ENCODE results near the gene EAF2.
A peak's percentile ranks its signal among the peaks of the same experiment; 100 is the strongest.

EAF2 gene

DNA sequence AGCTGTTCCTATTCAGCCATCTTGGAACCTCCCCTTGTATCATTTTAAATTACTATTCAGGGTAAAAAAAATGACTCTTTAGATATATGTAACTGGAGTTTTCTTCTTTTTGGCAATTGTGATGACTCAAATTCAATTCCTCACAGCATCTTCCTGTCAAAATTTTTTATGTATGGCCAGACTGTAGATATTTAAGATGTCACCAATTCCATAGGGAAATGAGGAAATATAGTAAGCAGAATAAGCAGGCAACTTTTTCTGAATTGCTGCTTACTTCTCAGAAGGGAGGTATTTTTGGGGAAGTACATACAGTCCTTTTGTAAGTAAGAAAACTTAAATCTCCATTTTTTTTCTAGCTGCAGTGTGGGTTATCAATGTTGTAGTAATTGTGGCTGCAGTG is 28.8 kb downstream of the EAF2 start:
- DNase-seq: no peak

DNA sequence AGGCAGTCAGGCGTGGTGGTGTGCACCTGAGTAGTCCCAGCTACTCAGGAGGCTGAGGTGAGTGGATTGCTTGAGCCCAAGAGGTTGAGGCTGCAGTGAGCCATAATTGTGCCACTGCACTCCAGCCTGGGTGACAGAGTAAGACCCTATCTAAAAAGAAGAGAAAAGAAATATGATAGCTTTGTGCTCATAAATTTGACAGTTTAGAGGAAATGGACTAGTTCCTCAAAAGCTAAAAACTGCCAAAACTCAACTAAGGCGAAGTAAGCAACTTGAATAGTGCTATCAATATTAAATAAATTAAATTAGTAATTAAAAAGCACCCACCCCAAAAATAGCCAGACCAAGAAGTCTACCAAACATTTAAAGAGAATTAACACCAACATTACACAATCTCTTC is 34.7 kb downstream of the EAF2 start:
- no peak for DNase-seq

DNA sequence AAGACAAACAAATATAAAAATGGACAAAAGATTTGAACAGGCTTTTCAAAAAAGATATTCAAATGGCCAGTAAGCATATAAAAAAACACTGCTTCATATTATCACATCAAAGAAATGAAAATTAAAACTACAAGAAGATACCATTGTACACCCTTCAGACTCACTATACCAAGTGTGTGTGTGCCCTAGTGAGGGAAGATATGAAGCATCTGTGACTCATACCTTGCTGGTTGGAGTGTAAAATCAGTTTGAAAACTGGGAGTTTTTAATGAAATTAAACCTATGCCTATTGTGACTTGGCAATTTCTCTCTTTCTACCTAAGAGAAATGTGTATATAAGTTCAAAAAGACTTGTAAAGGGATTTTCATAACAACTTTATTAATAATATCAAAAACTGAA is 35.7 kb downstream of the EAF2 start:
- no peak for DNase-seq

DNA sequence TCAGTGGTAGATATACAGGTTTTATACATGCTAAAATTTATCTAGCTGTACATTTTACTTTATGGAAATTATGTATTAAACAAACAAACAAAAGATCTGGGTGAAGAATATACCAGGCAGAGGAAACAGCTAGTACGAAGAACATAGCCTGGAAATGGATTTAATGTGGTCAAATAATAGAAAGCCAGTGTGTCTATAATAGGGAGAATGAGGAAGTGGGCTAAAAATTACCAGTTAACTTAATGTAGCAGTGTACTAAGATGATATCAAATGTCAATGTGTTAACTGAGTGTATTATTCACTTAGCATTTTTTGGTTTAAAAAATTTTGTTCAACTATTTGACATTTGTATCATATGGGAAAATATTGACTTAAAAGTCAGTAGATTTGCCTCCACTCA is 36.4 kb downstream of the EAF2 start:
- DNase-seq: no peak

DNA sequence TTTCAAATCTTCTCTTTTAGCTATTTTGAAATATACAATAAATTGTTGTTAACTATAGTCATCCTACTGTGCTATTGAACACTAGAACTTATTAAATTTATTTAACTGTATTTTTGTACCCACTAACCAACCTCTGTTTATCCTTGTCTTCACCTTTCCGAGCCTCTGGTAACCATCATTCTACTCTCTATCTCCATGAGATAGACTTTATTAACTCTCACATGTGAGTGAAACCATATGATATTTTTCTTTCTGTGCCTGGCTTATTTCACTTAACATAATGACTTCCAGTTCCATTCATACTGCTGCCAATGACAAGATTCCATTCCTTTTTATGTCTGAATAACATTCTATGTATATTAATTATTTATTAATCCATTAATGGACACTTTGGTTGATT is 43.4 kb downstream of the EAF2 start:
- DNase-seq: no peak

DNA sequence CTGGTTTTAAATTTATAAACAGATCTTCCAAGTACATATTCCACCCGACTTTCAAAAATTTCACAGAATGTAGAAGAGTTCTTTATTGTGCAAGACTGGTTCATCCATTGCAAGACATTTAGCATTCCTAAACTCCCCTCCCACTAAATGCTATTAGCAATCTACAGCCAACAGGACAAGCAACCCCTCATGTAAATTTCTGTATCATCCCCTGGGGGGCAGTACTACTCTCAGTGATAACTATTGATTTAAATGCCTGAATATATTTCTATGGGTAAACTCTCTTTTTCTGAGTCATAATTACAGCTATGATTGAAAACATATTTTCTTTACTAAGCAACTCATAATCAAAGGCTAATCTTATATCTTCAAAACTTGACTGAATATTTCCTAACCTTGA is 48.5 kb downstream of the EAF2 start:
- DNase-seq: peak; percentile 23

DNA sequence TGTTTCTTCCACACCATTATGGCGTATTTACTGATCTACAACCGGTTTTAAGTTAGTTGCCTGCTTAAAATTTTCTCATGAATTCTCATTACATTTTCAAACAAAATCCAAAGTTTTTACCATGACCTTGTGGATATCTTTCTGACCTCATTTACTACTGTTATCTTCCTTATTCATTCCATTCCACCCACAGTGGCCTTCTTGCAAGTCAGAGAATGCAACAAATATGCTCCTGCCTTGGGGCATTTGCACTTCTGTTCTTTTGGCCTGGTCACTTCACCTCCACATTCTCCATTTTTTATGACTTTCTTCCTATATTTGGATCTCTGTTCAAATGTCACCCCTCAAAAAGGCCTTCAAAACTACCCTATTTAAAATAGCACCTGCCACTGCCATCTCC is 50.4 kb downstream of the EAF2 start:
- DNase-seq: no peak

DNA sequence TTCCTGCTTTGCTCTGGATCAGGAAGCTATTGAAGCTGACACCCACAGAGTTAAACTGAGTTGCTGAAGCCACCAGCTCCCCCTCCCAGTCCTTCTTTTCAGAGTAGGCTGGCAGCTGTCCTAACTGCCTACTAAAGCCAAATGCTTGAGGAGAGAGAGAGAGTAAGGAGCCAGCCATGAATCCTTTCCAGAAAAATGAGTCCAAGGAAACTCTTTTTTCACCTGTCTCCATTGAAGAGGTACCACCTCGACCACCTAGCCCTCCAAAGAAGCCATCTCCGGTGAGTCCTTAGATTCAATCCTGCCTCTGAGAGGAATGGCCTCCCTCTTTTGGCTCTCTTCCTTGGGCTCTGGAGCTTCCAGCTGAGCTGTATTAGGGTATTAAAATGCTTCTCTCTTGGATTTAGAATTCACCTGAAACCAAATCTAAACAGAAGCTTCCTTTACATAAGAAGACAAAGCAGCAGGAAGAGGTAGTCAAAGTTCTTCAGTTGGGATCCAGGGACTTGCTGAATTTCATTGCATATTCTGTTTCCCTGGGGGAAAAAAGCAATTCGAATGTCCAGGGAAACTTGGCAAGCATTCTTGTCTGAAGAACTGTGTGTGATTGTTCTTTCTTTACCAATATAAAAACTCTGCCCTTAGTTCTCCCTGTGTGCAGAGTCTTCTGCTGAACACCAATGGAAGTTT is 59.4 kb downstream of the EAF2 start, which contains the start of gene SLC15A2:
Gene SLC15A2 (plus strand): TSS at position 101 of the 690 bp plus-strand sequence. CDS start 76 bp downstream, at position 177.
- no peak for DNase-seq

DNA sequence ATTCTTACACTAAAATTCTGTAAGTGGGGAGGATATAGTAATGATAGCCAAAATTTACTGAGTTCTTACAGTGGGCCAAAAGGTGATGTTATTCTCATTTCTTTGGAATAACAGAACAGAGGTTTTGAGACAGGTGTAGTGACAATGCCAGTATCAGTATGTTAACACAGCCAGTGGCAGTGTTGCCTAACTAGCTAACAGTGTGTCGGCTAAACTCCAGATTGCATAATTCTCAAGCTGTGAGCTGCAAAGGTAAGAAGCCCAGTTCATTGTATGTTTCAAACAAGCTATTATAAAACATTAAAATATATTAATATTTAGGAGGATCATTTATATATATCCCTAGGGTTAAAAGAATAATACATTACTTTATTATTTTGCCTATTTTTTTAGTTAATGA is 60.1 kb downstream of the EAF2 start:
- no peak for DNase-seq

DNA sequence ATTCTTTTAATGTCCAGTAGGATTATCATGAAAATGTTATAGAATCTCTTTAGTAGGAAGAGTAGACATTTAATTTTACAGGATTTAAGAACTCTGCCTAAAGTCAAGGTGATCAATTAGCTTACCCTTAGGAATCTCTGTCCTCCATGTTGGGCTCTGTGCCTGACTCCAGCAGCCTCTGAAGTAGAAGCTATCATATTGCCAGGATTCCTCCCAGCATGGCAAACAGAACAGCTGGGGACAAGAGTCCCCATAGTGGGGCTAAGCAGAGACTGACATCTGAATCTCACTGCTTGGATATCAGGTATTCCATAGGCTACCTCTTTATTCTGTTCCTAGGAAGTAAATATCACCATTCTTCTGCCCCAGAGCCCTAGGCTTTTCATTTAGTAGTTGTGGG is 60.7 kb downstream of the EAF2 start:
- DNase-seq: no peak

DNA sequence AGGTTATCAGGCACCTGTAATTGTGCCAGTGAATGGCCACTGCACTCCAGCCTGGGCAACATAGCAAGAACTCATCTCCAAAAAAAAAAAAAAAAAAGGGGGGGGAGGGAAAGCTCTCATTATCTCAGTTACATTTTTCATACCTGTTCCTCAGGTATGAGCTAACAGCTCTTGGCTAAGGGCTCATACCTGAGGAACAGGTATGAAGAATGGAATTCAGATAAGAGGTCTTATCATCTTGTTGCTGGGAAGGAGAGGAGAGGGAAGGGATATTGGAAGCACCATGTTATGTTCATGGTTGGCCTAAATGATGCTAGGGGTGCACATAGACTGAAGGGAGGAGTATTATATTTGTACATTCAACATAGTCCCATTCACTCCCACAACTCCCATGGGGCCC is 61.8 kb downstream of the EAF2 start:
- no peak for DNase-seq

DNA sequence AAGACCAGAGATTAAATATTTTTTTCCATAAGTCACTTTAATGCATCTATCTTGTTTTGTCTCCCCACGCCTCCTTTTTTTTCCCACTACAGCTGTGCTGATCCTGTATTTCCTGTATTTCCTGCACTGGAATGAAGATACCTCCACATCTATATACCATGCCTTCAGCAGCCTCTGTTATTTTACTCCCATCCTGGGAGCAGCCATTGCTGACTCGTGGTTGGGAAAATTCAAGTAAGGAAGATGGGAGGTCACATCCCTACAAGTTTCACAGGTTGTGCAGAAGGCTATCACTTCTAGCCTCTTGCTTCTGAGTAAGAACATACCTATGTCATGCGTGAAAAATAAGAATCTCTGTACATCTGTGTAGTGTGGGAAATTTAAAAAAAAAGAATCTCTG is 62.3 kb downstream of the EAF2 start:
- DNase-seq: no peak

DNA sequence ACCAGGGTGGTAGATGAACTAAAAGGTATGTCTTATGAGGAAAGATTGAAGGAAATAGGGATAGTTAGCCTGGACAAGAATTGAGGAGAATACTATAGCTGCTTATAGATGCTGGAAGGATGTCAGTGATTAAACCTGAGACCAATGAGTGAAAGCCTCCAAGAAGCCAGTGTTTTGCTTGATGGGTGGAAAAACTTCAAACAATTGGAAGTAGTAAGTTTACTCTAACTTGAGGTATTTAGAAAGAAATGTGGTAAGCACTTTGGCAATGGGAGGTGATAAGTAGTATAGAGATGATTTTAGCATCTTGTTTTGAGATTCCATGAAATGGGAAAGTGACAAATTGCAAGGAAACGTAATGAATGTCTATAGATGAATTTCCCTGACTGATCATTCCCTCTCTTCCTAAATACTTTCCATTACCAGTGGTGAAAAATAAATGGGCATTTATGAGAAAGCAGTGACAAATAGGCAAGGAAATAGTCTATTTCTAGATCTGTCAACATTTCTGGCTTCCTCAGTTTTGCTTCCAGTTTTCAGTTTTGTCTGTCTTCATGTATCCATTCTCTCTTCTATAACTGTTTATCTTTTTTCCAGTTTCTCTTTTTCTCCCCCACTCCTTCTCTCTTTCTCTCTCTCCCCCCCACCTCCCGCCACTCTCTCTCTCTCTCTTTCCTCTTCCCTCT is 78.4 kb downstream of the EAF2 start:
- DNase-seq: no peak

DNA sequence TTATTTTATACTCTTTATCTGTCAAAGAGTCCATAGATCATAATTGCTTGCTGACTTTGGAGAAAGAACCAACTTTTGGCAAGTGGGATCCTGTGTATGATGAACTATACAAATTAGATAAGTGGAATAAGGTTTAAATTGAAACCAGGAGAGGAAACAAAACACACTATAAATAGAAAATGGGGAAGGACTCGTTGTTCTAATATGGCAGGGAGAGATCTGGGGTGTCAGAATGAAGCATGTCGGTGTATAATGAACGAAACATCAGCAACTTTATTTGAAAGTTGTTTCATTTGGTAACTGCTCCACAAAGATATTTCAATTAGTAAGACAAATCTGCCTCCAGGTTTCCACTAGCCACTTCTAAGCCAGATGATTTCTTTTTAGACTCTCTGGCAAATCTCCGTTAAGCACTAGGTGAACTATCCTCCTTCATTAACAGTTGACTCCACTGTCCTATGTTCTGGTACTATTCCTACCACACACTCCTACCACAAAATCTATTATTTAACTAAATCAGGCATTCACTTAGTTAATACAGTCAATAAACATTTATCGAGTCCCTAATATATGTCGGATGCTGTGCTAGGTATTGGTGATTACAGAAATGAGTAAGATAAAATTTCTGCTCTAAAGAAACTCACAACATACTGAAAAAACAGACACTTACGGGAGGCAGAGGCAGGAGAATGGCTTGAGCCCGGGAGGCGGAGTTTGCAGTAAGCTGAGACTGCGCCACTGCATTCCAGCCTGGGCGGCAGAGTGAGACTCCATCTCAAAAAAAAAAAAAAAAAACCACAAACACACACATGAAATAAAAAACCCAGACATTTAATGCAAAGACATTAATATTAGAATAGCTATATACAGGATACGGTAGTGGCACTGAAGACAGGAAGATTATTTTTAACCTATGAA is 79.3 kb downstream of the EAF2 start:
- peak; percentile 8 for DNase-seq

DNA sequence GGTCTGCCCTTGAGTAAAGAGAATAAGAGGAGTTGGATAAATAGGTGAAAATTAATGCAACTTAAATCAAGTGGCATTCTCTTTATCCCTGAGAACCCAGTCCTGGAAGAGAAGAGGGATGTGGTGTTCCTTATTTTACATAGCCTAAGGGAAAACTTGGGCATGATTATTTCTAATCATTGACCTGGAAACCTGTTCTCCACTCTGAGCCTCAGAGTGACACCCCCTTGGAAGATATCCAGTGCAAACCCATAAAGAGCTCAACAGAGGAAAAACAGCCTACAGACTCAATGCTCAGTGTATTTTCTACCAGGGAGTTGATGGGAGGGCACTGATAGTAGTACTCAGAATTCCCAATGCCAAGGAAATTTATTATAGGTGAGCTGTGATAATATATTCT is 81.2 kb downstream of the EAF2 start:
- DNase-seq: no peak

DNA sequence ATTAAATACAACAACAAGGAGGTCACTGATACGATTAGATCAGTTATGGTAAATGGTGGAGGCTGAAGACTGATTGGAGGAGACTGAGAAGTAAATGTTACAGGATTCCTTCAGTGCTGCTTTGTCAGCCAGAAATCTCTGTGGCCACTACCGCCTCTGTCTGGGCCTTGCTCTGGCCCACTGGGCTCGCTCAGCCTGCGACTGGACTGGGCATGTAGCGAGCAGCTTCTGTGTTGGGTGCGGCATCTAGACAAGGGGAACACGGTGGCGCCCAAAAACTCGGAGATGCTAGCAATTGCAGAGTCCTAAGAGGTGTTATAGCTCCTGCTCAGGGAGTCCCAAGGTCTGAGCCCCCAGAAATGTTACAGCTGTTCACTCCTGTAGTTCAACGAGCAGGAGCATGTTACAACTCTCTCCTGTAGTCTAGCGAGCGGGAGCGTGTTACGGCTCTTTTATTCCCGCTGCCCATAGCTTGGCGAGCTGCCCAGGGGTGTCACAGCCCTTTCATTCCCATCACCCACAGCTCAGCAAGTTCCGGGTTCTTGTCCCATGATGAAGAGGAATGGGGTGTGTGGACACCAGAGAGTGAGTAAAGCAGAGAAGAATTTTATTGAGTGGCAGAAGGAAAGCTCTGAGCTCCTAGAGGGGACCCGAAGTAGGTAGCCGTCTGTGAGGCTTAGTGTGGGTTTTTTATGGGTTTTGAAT is 83.9 kb downstream of the EAF2 start:
- peak; percentile 12 for DNase-seq

DNA sequence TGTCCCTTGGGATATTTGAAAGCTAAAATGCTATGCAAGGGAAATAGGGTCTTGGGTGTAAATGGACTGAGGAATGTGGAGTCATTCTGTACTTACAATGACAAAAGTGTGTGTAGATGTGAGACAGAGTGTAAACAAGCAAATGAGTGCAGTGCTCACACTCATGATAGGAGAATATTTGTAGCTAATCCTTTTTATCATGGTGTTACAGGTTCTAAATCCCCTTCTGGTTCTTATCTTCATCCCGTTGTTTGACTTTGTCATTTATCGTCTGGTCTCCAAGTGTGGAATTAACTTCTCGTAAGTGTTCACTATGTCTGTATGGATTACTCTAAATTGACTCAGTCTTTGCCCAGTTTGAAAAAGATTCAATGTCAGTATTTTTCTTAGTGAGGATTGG is 89.7 kb downstream of the EAF2 start:
- DNase-seq: no peak

DNA sequence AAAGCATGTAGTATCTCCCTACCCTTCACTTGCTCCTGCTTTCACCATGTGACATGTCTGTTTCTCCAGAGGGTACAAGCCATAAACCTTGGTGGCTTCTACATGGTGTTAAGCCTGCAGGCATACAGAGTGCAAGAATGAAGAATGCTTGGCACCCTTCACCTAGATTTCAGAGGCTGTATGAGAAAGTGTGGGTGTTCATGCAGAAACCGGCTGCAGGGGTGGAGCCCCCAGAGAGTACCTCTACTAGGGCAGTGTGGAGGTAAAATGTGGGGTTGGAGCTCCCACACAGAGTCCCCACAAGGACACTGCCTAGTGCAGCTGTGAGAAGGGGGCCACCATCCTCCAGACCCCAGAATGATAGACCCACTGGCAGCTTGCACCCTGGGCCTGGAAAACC is 91.4 kb downstream of the EAF2 start:
- DNase-seq: no peak
